Calu3 (cell line): ENCODE results near the gene OR1L1. TPM values are rescaled to one million over a fixed set of nuclear protein-coding genes. Genes with fewer than 3 reads are reported as not detected.

ENCODE experiments used
- BruUV-seq: library from RNA; stranded (reverse); fragments of 400-500 nt; replicated peaks from 2 replicates; lab custom pipeline; 2021; lab: Mats Ljungman, UMichigan
- CTCF ChIA-PET: fragments of 300-600 bp; sonication (Branson Sonifier 250); formaldehyde crosslinking; loops from one replicate; lab custom pipeline; 2022; ENCODE audit warnings: antibody characterized with exemption; lab: Charles Lee
- DNase-seq: peaks from one replicate; pipeline ENCODE4 v3.0.0; 2022
- H3K27ac Mint-ChIP-seq: one replicate; pipeline ENCODE4 v1.8.0; 2022; ENCODE audit warnings: mixed read lengths; ENCODE audit not compliant: unreplicated experiment
- H3K27me3 Mint-ChIP-seq: one replicate; pipeline ENCODE4 v1.8.0; 2022; ENCODE audit warnings: mixed read lengths; ENCODE audit not compliant: unreplicated experiment
- H3K36me3 Mint-ChIP-seq: one replicate; pipeline ENCODE4 v1.8.0; 2022; ENCODE audit warnings: mild to moderate bottlenecking, moderate library complexity, mixed read lengths; ENCODE audit not compliant: insufficient read depth, unreplicated experiment
- H3K4me1 Mint-ChIP-seq: one replicate; pipeline ENCODE4 v1.8.0; 2022; ENCODE audit warnings: mild to moderate bottlenecking, low read depth, mixed read lengths; ENCODE audit not compliant: unreplicated experiment
- H3K4me3 Mint-ChIP-seq: one replicate; pipeline ENCODE4 v1.8.0; 2022; ENCODE audit warnings: mild to moderate bottlenecking, low read depth, moderate library complexity, mixed read lengths; ENCODE audit not compliant: unreplicated experiment
- H3K9me3 Mint-ChIP-seq: one replicate; pipeline ENCODE4 v1.8.0; 2022; ENCODE audit warnings: low read depth, mixed read lengths; ENCODE audit not compliant: unreplicated experiment
- intact Hi-C: fragments of 100-400 bp; cut with micrococcal nuclease; formaldehyde crosslinking; loops from one replicate; pipeline ENCODE4 v1.10.0; 2022; ENCODE audit not compliant: unreplicated experiment
- total RNA-seq: library from RNA; stranded (reverse); gene quantifications from 2 replicates; pipeline ENCODE4 v1.2.3, GENCODE V29; 2022
- TF ChIP-seq, protein P1 (sequence below): fragments of 200-600 bp; IDR thresholded peaks from one replicate; pipeline ENCODE4 v1.8.0; 2022; ENCODE audit warnings: antibody characterized with exemption; ENCODE audit not compliant: unreplicated experiment

Gene OR1L1
- total RNA-seq, 1 experiment from 2014 or later, result not detected

DNA sequence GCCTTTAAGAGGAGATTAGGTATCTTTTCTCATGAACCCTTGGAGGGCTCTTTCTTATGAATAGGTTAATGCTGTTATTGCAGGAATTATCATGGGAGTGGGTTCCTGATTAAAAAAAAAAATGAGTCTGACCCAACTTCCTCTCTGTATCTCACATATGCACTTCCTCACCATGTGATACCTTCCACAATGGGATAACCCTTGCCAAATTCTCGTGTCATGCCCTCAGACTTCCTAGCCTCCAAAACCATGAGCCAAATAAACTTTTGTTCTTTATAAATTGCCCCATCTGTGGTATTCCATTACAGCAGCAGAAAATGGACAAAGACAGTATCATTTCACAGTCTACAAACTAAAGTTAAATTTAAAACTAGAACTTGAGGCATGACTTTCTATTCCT is 5.1 kb upstream of the OR1L1 start:
- CTCF ChIA-PET, result no interaction called here
- TF ChIP-seq, protein P1, sequence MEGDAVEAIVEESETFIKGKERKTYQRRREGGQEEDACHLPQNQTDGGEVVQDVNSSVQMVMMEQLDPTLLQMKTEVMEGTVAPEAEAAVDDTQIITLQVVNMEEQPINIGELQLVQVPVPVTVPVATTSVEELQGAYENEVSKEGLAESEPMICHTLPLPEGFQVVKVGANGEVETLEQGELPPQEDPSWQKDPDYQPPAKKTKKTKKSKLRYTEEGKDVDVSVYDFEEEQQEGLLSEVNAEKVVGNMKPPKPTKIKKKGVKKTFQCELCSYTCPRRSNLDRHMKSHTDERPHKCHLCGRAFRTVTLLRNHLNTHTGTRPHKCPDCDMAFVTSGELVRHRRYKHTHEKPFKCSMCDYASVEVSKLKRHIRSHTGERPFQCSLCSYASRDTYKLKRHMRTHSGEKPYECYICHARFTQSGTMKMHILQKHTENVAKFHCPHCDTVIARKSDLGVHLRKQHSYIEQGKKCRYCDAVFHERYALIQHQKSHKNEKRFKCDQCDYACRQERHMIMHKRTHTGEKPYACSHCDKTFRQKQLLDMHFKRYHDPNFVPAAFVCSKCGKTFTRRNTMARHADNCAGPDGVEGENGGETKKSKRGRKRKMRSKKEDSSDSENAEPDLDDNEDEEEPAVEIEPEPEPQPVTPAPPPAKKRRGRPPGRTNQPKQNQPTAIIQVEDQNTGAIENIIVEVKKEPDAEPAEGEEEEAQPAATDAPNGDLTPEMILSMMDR, result no peak

DNA sequence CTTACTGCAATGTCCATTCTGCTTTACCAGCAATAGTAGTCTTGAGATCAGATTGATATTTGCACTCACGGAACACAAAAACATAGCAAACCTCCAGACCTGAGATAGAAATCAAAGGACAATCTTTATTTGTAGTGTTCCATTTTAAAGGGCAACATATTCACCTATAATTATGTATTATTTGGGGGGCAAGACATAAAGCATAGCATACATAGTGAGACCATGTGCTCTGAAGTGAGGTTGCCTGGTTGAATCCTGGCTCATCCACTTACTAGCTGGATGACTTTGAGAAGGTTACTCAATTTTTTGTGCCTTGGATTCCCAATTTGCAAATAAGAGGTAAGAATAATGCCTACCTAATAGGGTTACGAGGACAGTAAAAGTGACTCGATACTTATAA is 4.0 kb upstream of the OR1L1 start, which contains the start of gene OR1B1:
TSS of gene OR1B1 (minus strand) at position 101 of the 400 bp plus-strand sequence.
- H3K4me3 Mint-ChIP-seq, result no peak within 1 kb of the TSS
- DNase-seq, result no peak
- H3K27me3 Mint-ChIP-seq, result peaks cover 28% of the 10 kb centered on the region
- BruUV-seq, result no TSS peak
- TF ChIP-seq, protein P1, result no peak
- intact Hi-C loops, result no loop called here
- no peaks in the 10 kb centered on the region for H3K9me3 Mint-ChIP-seq
- no peak within 1 kb of the TSS for H3K27ac Mint-ChIP-seq
- no peaks in the 10 kb centered on the region for H3K36me3 Mint-ChIP-seq
- CTCF ChIA-PET, result no interaction called here
- no peaks in the 10 kb centered on the region for H3K4me1 Mint-ChIP-seq

More for the DNA sequence above, 5.1 kb upstream of the OR1L1 start:
- Mint-ChIP-seq H3K27me3 (peaks cover 17% of the 10 kb centered on the region), H3K27ac (no peak overlapping the region), H3K36me3 (no peaks in the 10 kb centered on the region), H3K4me3 (no peak overlapping the region), H3K9me3 (no peaks in the 10 kb centered on the region), H3K4me1 (no peaks in the 10 kb centered on the region)
- no peak for DNase-seq
- intact Hi-C loops, result no loop called here
- no TSS peak for BruUV-seq

DNA sequence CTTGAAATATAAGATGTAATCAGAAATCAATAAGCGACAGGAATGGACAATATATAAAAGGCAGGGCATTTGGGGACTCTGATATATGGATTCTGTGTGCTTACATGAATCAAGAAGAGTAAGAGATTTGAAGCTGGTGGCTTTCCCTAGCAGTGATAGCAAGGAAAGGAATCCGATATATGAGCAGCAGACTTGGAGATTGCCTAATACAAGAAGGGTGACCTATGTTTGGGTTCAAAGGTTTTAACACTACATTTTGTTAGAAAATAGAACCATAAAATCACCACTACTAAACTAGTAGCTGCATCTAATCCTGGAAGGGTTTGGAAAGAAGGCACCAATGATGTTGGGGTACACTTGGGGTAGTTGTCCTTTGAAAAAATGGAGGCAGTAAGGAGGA is 11.0 kb downstream of the OR1L1 start:
- no TSS peak for BruUV-seq
- H3K36me3 Mint-ChIP-seq, result no peaks in the 10 kb centered on the region
- H3K4me1 Mint-ChIP-seq, result no peaks in the 10 kb centered on the region
- CTCF ChIA-PET, result no interaction called here
- H3K27me3 Mint-ChIP-seq, result peaks cover 41% of the 10 kb centered on the region
- no peak overlapping the region for H3K4me3 Mint-ChIP-seq
- intact Hi-C loops, result no loop called here
- peaks cover 4% of the 10 kb centered on the region for H3K9me3 Mint-ChIP-seq
- TF ChIP-seq, protein P1, result no peak
- H3K27ac Mint-ChIP-seq, result no peak overlapping the region
- no peak for DNase-seq

DNA sequence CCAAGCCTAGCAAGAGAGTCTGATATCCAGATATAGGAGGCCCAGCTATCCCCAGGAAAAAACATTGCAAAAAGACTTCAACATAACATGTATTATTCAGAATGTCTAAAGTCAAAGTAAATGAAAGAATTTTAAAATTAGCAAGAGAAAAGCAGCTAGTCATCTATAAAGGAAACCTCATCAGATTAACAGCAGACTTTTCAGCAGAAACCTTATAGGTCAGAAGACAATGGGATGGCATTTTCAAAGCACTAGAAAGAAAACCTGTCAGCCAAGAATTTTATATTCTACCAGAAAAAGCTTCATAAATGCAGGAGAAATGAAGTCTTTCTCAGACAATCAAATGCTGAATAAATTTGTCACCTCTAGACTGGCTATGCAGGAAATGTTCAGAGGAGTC is 23.3 kb downstream of the OR1L1 start:
- no peak overlapping the region for H3K4me3 Mint-ChIP-seq
- CTCF ChIA-PET, result no interaction called here
- H3K36me3 Mint-ChIP-seq, result no peaks in the 10 kb centered on the region
- no TSS peak for BruUV-seq
- no peak overlapping the region for H3K27ac Mint-ChIP-seq
- peaks cover 13% of the 10 kb centered on the region for H3K27me3 Mint-ChIP-seq
- peaks cover 10% of the 10 kb centered on the region for H3K9me3 Mint-ChIP-seq
- H3K4me1 Mint-ChIP-seq, result no peaks in the 10 kb centered on the region
- intact Hi-C loops, result no loop called here
- TF ChIP-seq, protein P1, result no peak
- no peak for DNase-seq
